Lower lobe of right lung (tissue), 2 donors: ENCODE measurements around the gene CRLF1. TPM values are rescaled to one million over a fixed set of nuclear protein-coding genes. Genes with fewer than 3 reads are reported as not detected.

Experiments used
- ATAC-seq, 2 donors: fragments of 200-7000 bp; cut with Tn5 transposase; one replicate each; pipeline ENCODE4 v1.9.1; 2020 to 2022; ENCODE audit warnings: mild to moderate bottlenecking in 2 of 2, moderate library complexity in 2 of 2
- DNase-seq: peaks from one replicate; pipeline ENCODE4 v3.0.0-alpha.2; 2020
- H3K27ac ChIP-seq: fragments of 200-600 bp; one replicate; pipeline ENCODE4 v1.8.0; 2022
- H3K27me3 ChIP-seq: fragments of 200-600 bp; one replicate; pipeline ENCODE4 v1.8.0; 2022; ENCODE audit warnings: low read depth
- H3K36me3 ChIP-seq: fragments of 200-600 bp; one replicate; pipeline ENCODE4 v1.8.0; 2022; ENCODE audit warnings: mild to moderate bottlenecking
- H3K4me1 ChIP-seq: fragments of 200-600 bp; one replicate; pipeline ENCODE4 v1.8.0; 2022
- H3K4me3 ChIP-seq: fragments of 200-600 bp; one replicate; pipeline ENCODE4 v1.8.0; 2022; ENCODE audit warnings: mild to moderate bottlenecking
- H3K9me3 ChIP-seq: fragments of 200-600 bp; one replicate; pipeline ENCODE4 v1.8.0; 2022
- CTCF ChIP-seq: fragments of 200-600 bp; IDR thresholded peaks from one replicate; pipeline ENCODE4 v1.8.0; 2022; ENCODE audit warnings: antibody characterized with exemption, mild to moderate bottlenecking
- intact Hi-C: fragments of 100-400 bp; cut with DNase I; formaldehyde crosslinking; loops from one replicate; pipeline ENCODE4 v1.11.0; 2022
- total RNA-seq: library from RNA; stranded (reverse); fragmentation: NEBNext Ultra II Directional; extraction: Animal tissue kit (Norgen Biotek cat#: 25700); gene quantifications from one replicate; pipeline ENCODE4 v1.2.1, GENCODE V29; 2021
- donor health status: DM: no; HTN: yes; CAD: no; lungs with severe emphysema.

The CRLF1 gene
- total RNA-seq, 1 donor from 2014 or later, result 19.9 TPM

- H3K27me3 ChIP-seq, result peaks cover 79% of the 10 kb centered on the region
- H3K4me3 ChIP-seq, result no peak overlapping the region
- H3K27ac ChIP-seq, result no peak overlapping the region
- H3K9me3 ChIP-seq, result no peaks in the 10 kb centered on the region
- intact Hi-C loops, result no loop called here
- TF ChIP-seq CTCF, result no peak
- H3K4me1 ChIP-seq, result peaks cover 38% of the 10 kb centered on the region
- H3K36me3 ChIP-seq, result no peaks in the 10 kb centered on the region
- ATAC-seq (no peak), DNase-seq (no peak)
These were observed 7.1 kb upstream of the CRLF1 start for GRCh38 chr19:18613589-18614234.

GRCh38 chr19:18612772-18613588 lies 6.4 kb upstream of the CRLF1 start, which contains the start of gene TMEM59L:
Gene TMEM59L (plus strand): TSS chr19:18612870. CDS start chr19:18612959, 89 bp downstream.
- ATAC-seq (peak in 1 of 2 donors; percentile 21), DNase-seq (no peak)
- Histone ChIP-seq H3K4me3 (peak within 1 kb of the TSS; percentile 47), H3K4me1 (peaks cover 41% of the 10 kb centered on the region), H3K36me3 (no peaks in the 10 kb centered on the region), H3K27me3 (peaks cover 85% of the 10 kb centered on the region), H3K9me3 (no peaks in the 10 kb centered on the region), H3K27ac (no peak within 1 kb of the TSS)
- no peak for TF ChIP-seq CTCF
- intact Hi-C loops, result no loop called here

GRCh38 chr19:18612051-18612771 lies 5.6 kb upstream of the CRLF1 start:
- Histone ChIP-seq H3K4me3 (peak overlapping the region; percentile 47), H3K4me1 (peaks cover 49% of the 10 kb centered on the region), H3K36me3 (no peaks in the 10 kb centered on the region), H3K27ac (no peak overlapping the region), H3K27me3 (peaks cover 88% of the 10 kb centered on the region), H3K9me3 (no peaks in the 10 kb centered on the region)
- DNase-seq (no peak), ATAC-seq (no peak)
- no peak for TF ChIP-seq CTCF
- intact Hi-C loops, result no loop called here

- intact Hi-C loops, result no loop called here
- no peak for ATAC-seq
- Histone ChIP-seq H3K4me3 (peak overlapping the region; percentile 13), H3K9me3 (no peaks in the 10 kb centered on the region), H3K27me3 (peaks cover 89% of the 10 kb centered on the region), H3K27ac (no peak overlapping the region), H3K36me3 (no peaks in the 10 kb centered on the region), H3K4me1 (peaks cover 51% of the 10 kb centered on the region)
- no peak for DNase-seq
- no peak for TF ChIP-seq CTCF
These were observed 4.9 kb upstream of the CRLF1 start for GRCh38 chr19:18611327-18612050.
